ENCODE measurements around the gene ZNF559.
"Not testable (repeated sequence)": the region's sequence is repeated elsewhere in the genome, so short reads cannot be mapped to it uniquely, and the experiment has no call there.

- TF ChIP-seq POLR2A (IDR thresholded peaks at IDR 0.05; ENCODE audit: control extremely low read depth in 1 of 2, low read depth in 2 of 2, low read length in 2 of 2); RBBP5 (IDR thresholded peaks at IDR 0.05; ENCODE audit: borderline replicate concordance, low read depth, low read length); KDM1A (IDR thresholded peaks at IDR 0.05; ENCODE audit: borderline replicate concordance, low read length); RAD21 (IDR thresholded peaks at IDR 0.05 in 1 of 2, conservative IDR thresholded peaks at IDR 0.05 in 1 of 2; ENCODE audit: low read depth in 2 of 2, low read length in 2 of 2); TBP (IDR thresholded peaks at IDR 0.05; ENCODE audit: low read depth, low read length); JUND (IDR thresholded peaks at IDR 0.05; ENCODE audit: low read length); MAFK (IDR thresholded peaks at IDR 0.05; ENCODE audit: low read depth, low read length); CEBPB (IDR thresholded peaks at IDR 0.05; ENCODE audit: low read depth, low read length); EP300 (IDR thresholded peaks at IDR 0.05; ENCODE audit: borderline replicate concordance in 1 of 2, low read depth in 2 of 2, low read length in 2 of 2); SP4 (IDR thresholded peaks at IDR 0.05; ENCODE audit: low read length); EGR1 (IDR thresholded peaks at IDR 0.05; ENCODE audit: borderline replicate concordance, low read depth, low read length); SUZ12 (IDR thresholded peaks at IDR 0.05; ENCODE audit: low read length): not testable (repeated sequence)
- TF ChIP-seq, protein P1, sequence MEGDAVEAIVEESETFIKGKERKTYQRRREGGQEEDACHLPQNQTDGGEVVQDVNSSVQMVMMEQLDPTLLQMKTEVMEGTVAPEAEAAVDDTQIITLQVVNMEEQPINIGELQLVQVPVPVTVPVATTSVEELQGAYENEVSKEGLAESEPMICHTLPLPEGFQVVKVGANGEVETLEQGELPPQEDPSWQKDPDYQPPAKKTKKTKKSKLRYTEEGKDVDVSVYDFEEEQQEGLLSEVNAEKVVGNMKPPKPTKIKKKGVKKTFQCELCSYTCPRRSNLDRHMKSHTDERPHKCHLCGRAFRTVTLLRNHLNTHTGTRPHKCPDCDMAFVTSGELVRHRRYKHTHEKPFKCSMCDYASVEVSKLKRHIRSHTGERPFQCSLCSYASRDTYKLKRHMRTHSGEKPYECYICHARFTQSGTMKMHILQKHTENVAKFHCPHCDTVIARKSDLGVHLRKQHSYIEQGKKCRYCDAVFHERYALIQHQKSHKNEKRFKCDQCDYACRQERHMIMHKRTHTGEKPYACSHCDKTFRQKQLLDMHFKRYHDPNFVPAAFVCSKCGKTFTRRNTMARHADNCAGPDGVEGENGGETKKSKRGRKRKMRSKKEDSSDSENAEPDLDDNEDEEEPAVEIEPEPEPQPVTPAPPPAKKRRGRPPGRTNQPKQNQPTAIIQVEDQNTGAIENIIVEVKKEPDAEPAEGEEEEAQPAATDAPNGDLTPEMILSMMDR (IDR thresholded peaks at IDR 0.05; ENCODE audit: control extremely low read depth in 1 of 3, insufficient read depth in 1 of 3, low read depth in 1 of 3, low read length in 3 of 3), result not testable (repeated sequence)
- TF ChIP-seq, protein P2, sequence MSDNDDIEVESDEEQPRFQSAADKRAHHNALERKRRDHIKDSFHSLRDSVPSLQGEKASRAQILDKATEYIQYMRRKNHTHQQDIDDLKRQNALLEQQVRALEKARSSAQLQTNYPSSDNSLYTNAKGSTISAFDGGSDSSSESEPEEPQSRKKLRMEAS (IDR thresholded peaks at IDR 0.05), result not testable (repeated sequence)
Measured at GRCh38 chr19:9322201-9322600, 1.8 kb upstream of the ZNF559 start.

Data from H1 (cell line).